ENCODE data around the gene CFAP46.
A peak's percentile ranks its signal among the peaks of the same experiment; 100 is the strongest.
"Not testable (repeated sequence)": the region's sequence is repeated elsewhere in the genome, so short reads cannot be mapped to it uniquely, and the experiment has no call there.

The CFAP46 gene

DNA sequence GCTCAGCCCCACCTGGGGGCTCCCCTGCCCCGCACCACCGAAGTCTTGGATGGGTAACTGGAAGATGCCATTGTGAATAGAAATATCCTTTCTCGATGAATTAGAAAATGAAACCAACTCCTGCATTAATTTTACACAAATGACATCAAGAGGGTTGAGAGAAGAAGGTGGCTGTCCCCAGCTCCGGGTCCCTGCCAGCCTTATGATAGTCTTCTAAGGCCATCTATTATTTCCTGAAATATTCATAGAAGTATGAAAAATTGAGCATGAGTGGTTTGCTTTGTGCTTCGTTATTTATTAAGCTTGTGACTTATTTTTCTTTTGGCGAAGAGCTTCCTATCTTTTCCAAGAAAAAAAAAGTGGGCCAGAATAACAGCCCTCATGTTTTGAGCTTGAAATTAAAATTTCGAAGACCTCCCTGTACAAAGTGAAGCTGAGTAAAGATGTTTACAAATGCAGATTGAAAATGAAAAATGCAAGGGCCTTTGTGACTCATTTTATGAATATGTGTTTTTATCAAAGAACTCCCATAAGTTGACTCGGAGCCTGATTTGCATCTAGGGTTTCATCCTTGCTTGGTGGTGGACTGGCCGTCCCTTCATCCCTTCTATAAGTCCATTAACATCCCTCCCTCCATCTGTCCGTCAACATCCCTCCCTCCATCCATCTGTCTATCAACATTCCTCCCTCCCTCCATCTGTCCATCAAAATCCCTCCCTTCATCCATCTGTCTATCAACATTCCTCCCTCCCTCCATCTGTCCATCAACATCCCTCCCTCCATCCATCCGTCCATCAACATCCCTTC lies 20.5 kb upstream of the CFAP46 start:
- DNase-seq: peak; percentile 45

DNA sequence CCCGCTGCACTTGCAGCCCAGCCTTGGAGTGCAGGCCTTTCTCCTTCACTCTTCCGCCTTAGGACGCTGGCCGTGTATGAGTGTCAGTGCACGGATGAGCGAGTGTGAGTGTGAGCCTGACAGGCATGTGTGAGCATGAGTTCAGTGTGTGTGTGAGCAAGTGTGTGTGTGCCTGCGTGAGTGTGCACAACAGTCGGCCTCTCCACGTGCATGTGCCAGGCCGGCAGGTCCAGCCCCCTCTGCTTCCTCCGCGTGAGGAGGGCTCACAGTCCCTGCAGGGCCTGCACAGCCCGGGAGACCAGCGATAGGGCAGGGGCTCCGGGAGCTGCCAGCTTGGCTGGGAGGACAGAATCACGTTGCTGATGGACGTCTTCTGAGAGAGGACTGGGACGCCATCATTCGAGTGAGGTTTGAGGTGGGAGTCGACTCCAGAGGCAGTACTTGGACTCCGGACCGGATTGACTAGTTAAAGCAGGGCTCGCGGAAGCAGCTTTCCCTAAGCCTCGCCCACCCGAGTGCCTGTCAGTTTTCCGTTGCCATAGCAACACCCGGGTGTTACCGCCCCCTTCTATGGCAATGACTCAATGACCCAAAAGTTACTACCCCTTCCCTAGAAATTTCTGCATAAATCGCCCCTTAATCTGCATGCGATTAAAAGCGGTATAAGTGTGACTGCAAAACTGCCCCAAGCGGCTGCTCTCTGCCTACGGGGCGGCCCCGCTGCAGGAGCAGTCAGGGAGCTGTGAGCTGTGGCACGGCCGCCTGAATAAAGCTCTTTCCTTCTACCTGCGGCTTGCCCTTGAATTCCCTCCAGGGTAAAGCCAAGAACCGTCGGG lies 19.6 kb upstream of the CFAP46 start:
- DNase-seq: peak; percentile 75

DNA sequence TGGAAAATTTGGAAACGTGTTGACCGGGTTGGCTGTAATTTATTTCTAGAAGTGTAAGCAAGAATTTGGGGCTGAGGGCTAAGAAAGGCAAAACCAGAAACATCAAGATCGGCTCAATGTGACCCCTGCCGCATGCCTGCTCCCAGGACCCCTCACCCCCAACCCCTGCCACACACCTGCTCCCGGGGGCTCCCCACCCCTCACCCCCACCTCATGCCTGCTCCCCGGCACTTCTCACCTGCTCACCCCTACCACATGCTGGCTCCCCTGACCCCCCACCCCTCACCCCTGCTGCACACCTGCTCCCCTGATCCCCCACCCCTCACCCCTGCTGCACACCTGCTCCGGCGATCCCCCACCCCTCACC lies 19.0 kb upstream of the CFAP46 start:
- DNase-seq: no peak

DNA sequence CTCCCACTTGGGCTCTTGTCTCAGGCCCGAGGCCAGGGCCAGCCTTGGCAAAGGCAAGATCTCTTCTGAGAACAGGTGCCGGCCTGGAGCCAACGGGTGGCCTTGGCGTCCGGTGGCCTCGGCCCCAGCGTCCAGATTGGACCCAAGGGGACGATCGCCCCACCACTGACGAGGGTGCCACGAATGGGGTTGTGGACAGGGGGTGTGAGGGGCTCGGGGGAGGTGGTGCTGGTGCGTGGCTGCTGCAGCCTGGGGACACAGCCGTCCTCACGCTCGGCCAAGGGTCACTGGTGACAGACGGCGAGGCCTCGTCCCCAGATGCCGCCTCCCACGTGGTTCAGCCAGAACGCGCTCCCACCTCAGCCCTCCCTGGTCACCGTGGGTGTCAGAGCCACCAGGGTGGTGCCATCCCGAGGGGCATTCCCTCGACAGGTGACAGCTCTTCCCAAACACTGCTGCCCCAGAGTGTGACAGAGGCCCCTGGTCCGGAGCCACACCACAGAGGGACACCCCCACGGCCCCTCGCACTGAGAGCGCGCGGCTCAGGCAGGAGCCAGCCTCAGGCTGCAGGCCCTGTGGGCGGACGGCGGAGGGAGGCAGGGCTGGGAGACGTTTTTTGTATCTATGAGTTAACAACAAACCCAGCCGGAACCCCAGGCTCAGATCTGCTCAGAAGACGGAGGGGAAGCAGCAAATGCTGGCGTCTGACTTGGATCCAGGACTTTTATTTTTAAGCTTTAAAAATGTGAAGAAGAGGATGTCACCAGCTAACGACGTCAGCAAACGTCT lies 18.5 kb upstream of the CFAP46 start:
- DNase-seq: no peak

DNA sequence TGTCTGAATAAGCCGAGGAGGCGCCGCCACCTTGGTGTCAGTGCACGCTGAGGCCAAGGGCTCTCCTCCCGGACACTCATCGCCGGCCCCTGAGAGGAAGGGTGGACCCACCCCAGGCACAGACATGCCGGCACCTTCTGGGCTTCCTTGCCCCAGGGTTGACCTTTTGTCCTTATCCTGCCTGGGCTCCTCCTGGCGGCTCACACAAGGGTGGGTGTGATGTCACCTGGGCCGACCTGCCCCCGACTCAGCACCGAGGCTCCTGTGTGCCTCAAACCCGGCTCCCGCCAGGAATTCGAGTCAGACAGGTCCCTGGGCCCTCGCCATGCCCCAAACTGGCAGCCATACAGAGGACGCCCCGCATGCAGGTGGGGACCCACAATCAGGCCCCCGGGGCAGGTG lies 17.7 kb upstream of the CFAP46 start:
- no peak for DNase-seq

DNA sequence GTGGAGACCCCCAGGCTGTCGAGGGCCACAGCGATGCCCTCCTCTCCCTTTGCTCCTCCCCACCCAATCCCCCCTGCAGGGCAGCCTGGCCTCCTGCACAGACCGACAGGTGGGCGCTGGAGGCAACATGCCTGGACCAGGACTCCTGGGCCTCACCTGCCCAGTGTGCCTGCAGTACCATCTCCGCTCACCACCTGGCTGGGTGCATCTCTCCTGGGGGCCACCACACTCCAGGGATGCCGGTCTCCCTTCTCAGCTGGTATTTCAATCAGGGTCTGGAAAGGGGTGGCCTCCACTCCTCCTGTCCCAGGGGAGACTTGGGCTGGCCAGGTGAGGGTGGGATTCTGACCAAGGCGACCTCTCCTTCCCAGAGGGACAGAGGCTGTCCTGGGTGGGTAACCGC lies 17.2 kb upstream of the CFAP46 start:
- no peak for DNase-seq

DNA sequence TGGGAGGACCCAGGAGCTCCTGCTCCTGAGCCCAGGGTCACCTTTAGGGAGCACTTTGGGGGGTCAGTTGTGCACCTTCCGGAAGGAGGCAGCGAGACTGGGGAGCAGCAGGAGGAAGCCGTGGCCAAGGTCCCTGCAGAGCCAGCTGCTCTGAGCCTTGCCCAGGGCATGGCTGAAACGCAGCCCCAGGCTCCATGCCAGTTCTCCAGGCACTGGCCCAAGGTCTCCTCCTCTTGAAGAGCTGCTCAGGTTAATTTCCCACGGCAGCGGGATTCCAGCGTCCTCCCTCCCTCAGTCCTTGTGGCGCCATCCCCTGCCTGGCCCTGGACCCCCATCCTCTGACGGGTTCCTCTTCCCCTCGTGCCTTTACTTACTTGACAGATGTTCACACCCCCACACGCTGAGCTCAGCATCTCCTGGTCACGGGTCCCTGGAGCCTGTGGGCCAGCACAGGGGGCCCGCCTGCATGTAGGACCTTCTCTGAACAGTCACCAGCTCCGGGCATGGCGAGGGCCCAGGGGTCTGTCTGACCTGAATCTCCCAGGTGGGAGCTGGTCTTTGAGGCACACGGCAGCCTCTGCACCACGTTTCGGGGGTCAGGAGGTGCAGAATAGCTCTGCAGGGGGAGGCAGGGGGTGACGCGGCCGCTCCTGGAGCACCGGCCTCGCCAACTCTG lies 16.7 kb upstream of the CFAP46 start:
- DNase-seq: no peak

DNA sequence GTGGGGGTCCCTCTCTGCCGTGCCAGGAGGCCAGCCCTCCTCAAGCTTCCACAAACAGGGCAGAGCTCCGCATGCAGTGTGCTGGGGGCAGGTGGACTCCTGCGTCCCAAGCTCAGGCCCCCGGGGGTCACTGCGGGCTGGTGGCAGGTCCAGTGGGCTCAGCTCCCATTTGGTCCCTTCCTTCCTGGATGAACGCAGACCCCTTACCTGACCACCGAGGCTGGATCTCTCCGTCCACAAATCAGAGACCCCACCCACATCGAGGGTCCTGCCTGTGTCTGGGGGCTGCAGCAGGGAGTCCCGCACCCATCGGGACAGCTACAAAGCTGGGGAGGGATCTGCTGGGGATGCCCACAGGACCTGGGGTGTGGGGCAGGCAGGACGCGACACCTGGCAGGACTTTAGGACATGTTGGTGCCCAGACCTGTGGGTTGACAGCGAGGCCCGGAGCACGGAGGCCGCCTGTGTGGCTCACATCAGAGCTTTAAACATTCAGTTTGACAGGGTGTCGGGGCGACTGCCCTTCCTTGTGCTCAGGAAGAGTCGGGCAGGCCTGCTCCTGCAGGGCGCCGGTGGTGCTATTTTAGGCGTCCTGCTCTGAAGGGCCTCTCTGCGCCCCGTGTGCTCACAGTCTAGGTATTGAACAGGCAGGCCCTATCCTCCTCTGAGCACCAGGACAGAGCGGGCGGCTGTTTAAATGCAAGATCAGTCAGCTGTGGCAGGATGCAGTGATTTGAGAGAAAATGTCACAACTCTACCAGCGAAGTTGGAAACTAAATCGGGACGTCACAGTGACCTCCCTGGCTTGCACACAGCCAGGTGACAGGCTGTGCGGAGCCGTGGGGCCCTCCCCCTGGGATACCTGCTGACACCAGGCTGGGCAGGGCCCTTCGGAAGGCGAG lies 15.9 kb upstream of the CFAP46 start:
- DNase-seq: no peak

DNA sequence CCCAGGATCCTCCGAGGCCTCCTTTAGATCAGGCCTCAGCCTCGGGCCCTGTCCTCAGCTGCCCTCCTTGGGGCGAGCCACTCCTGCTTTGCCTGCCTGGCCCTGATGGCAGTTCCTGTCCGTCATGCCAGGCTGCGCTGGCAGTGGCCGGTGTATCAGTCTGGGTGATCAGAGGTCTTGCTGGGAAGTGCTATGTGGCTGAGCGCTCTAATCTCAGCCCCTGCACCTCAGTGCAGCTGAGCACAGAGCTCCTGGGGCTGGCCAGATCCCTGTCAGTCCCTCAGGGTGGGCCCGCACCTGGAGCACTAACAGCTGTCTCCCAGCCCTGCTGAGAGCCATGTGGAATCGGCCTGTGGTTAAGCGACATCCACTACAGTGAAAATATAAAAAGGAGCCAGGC lies 14.8 kb upstream of the CFAP46 start:
- no peak for DNase-seq

DNA sequence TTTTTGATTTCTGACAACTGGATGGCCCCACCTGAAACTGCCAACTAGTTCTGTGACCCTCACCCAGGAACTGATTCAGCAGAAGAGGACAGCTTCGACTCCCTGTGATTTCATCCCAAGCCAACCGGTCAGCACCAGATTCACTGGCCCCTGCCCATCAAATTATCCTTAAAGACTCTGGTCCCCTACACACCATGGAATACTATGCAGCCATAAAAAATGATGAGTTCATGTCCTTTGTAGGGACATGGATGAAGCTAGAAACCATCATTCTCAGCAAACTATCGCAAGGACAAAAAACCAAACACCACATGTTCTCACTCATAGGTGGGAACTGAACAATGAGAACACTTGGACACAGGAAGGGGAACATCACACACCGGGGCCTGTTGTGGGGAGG lies 13.9 kb upstream of the CFAP46 start:
- DNase-seq: not testable (repeated sequence)

DNA sequence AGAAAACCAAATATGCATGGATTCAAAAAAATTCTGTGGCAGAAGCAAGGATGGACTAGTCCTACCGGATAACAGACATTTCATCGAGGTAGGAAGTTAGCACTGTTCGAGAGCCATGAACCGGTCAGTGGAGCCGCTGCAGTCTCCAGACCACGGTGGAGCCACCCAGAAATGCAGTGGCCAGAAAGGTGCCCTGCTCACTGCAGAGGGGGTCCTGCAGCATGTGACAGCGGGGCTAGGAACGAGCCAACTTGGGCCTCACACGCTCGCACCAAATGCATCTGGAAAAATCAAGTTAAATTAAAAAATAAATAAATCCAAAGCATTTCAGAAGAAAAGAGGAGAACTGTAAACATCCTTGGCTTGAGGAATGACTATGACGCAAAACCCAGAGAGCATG lies 13.1 kb upstream of the CFAP46 start:
- no peak for DNase-seq

DNA sequence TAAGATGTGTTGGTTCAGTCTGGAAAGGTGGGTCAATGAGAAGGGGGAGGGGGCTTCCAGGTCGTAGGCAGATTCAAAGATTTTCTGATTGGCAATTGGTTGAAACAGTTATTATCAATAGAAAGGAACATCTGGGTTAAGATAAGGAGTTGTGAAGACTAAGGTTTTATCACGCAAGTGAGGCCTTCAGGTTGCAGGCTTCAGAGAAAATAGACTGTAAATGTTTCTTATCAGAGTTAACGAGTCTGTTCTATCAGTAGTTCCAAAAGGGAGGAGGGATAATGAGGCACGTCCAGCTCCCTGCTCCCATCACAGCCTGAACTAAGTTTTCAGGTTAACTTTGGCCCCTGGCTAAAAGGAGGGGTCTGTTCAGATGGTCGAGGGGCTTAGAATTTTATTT lies 11.1 kb upstream of the CFAP46 start:
- no peak for DNase-seq

DNA sequence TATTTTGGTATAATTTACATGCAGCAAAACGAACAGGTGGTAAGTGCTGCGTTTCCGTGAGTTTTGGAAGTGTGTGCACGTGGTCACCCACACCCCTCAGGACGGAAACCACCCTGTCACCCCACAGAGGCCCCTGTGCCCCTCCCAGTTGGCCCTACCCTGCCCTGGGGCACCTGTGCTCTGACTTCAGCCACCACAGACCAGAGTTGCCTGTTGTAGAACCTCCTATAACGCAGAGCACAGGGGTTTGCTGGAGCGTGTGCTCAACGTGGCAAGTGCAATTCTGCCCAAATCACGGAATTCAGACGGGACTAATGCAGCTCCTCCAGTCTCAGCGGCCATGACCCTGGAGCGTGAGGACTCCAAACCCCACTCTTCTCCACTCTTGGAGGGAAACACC lies 9.6 kb upstream of the CFAP46 start:
- no peak for DNase-seq

DNA sequence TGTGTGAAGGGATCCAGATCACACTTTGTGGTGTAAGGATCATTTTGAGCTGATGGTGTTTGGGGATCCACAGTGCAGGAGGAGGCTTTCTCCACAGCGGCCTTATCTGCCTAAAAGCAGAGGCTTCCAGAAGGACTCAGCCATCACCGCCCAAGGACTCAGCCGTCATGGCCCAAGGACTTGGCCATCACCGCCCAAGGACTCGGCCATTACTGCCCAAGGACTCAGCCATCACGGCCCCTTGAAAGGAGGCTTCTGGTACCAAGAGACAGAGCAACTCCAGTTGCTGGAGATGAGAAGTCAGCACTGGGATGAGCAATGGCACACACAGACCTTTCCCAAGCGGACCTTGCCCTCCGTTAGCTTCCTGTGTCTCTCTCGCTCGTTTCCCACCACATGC lies 6.0 kb upstream of the CFAP46 start:
- no peak for DNase-seq

DNA sequence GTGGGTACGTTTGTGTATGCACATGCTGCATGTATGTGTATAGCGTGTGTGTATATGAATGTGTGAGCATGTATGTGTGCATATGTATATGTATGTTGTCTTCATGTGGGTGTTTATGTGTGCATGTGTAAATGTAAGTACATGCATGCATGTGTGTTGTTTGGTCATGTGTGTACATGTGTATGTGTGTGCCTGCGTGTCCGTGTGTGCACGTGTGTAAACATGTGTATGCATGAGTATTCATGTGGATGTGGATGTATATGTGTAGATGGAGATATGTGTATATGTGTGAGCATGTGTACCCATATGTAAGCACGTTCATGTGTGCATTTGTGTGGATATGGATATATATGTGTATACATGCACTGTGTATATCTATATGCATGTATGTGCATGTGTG lies 5.5 kb upstream of the CFAP46 start:
- DNase-seq: no peak

DNA sequence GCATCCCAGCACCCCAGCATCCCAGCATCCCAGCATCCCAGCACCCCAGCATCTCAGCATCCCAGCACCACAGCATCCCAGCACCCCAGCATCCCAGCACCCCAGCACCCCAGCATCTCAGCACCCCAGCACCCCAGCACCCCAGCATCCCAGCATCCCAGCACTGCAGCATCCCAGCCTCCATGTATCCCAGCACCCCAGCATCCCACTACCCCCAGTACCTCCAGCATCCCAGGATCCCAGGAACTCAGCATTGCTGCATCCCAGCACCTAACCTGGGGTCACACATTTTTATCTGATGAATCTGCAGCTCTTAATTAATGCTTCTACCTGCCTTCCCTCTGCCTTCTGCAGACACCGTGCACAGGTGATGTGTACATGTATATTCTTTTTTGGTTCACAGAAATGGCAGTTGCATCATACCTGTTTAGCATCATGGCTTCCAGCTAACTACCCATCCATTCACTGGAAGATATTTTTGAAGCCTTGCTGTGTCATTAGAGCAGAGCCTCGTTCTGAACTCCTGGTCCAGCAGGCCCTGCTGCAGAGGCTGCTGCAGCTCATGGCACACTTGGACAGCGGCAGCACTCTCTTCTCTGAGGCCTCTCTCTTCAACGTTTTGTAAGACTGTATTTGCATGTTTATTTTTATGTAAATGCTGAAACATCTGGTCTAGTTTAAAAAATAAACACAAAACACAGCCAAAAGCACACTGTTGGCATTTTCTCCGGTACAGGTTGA lies 4.6 kb upstream of the CFAP46 start:
- DNase-seq: no peak

DNA sequence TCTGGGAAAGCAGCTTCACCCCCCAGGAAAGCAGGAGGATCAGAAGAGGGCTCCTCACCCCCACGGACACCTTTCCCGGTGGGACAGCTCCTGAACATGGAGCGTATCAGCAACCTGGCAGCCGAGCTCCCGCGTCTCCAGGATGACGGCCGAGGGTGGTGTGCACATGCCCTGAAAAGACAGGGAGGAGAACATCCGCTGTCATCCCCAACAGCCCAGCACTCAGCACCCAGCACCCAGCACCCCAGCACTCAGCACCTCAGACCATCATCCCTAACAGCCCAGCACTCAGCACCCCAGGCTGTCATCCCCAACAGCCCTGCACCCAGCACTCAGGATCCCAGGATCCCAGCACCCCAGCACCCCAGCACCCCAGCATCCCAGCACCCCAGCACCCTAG lies 3.9 kb upstream of the CFAP46 start:
- no peak for DNase-seq

DNA sequence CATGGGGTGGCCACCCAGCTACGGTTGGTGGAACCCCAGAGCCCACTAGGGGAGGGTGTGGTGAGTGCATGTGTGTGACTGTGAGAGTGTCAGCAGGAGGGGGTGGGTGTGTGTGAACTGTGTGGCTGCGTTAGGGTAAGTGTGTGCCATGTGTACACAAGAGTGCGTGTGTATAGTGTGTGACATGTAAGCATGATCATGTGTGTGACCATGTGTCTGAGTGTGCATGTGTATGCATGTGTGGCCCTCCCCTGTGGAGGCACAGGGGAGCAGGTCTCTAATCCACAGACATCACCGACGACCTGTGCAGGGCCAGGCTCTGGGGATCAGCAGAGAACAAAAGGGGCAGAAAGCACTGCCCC lies 3.5 kb upstream of the CFAP46 start:
- DNase-seq: no peak

DNA sequence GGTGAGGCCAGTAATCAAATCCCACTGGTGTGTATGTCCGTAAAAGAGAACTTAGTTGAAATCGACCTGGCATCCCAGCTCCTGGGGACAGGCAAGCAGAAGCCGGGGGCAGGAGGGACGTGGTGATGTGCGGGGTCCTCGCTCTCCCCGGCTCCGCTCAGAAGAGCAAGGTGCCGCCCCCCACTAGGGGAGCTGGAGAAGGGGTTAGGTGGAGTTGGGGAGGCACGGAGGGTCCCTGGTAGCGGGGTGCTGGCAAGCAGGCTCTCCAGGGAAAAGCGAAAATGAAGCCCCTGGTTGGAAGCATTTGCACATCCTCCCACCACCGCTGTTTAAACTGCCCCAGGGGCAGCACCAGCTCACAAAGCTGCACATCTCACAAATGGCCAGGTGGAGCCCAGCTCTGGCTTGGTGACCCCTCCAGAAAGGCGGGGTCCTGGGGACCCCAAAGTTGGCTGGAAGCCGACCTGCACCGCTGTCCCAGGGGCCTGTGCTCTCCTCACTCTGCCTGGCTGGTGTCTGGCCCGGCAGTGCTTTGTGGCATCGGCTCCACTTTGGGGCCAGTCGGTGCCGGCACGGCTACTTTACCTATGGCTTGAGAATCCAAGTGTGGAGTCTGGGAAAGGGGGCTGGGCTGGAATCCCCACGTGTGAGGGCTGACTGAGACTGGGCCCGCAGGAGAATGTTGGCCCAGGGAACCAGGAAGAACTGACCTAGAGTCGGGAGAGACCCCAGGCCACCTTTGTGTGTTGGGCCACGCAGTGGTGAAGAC lies 2.9 kb upstream of the CFAP46 start:
- DNase-seq: no peak

DNA sequence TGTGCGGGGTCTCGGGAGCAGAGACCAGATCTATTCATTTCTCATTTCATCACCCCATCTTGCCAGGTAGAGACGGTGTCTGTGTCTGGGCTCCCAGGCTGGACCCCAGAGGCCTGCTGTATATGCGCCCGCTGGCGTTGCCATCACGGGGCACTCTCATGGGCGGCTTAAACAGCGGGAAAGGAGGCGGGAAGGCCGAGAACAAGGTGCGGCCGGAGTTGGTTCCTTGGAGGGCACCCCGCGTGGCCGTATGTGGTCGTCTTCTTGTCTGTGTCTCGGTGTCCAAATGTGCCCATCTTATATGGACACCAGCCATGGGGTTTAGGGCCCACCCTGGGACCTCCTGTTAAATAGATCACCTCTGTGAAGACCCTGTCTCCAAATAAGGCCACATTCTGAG lies 2.1 kb upstream of the CFAP46 start:
- no peak for DNase-seq

Data from inflammatory macrophage treated with lipopolysaccharide for 4 hours (primary cell).